ENCODE measurements around the gene P4HB.

The P4HB gene

GRCh38 chr17:81898029-81898866, 37.9 kb upstream of the P4HB start:
- no peak for DNase-seq (ENCODE audit: low read depth in 4 of 4, low spot score in 1 of 4)

GRCh38 chr17:81895400-81895799, 35.1 kb upstream of the P4HB start:
- DNase-seq (ENCODE audit: low read depth in 4 of 4, low spot score in 1 of 4), result no peak

- DNase-seq (ENCODE audit: low read depth in 4 of 4, low spot score in 1 of 4), result no peak
Measured at GRCh38 chr17:81891303-81891552, 30.9 kb upstream of the P4HB start.

- no peak for DNase-seq (ENCODE audit: low read depth in 4 of 4, low spot score in 1 of 4)
Measured at GRCh38 chr17:81890447-81891302, 30.3 kb upstream of the P4HB start.

DNA sequence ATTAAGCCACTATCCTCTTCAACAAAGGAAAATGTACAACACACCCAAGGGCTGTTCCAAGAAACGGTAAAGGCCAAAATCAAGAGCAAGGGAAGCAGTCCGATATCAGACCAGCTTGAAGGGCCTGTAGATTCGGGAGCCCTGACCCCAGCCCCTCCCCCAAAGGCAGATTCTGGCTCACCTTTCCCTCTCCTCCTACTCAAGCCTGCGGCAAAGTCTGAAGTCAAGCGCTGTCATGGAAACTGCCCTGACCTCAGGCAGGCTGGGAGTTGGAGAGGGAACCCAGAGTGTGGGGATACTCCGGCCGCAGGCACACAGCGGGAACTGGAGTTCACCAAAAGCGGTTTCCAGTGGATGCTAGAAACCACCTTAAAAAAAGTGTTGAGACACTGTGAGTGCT, 29.3 kb upstream of the P4HB start:
- no peak for DNase-seq (ENCODE audit: low read depth in 4 of 4, low spot score in 1 of 4)

DNA sequence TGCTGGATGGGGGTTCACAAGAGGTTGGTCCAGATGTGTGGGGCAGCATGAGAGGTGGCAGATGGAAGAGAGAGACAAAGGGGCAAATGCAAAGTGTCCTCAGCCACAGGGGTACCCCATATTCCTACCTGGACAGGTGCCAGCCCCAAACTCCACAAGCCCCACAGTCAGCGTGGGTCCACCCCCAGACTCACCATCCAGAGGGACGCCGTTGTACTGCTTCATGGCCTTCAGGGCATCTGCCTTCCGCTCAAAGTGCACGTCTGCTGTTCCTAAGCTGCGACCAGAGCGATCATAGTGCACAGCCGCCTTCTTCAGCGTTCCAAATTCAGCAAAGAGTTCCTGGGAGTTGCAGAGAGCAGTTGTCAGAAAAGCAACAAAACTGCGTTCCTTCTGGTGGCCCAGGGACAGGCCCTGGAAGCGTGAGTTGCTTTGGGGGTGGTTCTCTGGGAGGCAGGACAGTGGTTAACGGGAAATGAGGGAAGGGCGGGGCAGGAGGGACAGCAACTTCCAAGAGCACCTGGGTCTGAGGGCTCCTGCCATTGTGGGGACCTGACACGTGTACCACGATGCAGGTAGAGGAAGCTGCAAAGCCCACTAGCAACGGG, 28.8 kb upstream of the P4HB start:
- no peak for DNase-seq (ENCODE audit: low read depth in 4 of 4, low spot score in 1 of 4)

DNA sequence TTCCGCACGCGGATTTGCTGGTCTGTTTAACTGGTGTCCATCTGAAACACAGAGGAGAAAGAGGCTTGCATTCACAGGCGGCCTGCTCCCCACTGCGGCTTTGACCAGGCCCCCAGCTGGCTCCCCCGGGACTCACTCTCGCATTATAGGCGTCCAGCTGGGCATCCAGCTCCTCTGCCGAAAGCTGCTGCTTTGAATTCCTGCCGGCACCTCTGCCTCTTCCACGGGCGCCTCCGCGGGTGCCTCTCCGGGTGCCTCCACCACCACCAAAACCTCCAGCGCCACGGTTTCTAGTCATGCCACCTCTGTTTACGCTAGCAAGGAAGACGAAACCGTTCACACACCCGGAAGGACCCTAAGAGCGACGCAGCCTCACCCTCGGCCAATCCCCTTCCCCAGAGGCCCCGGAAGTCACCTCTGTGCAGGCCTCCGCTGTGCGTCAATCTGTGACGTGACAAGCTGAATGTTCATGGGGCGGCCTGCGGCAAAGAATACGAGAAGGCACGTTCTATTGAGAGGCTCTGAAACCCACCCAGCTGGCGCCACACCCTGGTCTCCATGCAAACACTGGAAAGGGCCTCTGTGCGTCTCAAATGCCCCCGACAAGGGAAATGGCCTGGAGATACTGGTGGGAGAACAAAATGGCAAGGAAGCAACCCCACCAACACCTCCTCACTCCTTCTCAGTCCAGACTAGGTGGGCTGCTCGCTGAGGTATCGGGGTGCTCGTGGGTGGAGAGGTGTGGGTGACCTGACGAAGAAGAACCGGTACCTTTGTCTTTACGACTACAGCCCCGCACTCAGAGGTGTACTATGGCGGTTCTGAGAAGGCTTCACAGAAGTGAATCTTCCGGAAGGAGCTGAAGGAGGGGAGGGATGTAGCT, 28.0 kb upstream of the P4HB start:
- no peak for DNase-seq (ENCODE audit: low read depth in 4 of 4, low spot score in 1 of 4)

DNA sequence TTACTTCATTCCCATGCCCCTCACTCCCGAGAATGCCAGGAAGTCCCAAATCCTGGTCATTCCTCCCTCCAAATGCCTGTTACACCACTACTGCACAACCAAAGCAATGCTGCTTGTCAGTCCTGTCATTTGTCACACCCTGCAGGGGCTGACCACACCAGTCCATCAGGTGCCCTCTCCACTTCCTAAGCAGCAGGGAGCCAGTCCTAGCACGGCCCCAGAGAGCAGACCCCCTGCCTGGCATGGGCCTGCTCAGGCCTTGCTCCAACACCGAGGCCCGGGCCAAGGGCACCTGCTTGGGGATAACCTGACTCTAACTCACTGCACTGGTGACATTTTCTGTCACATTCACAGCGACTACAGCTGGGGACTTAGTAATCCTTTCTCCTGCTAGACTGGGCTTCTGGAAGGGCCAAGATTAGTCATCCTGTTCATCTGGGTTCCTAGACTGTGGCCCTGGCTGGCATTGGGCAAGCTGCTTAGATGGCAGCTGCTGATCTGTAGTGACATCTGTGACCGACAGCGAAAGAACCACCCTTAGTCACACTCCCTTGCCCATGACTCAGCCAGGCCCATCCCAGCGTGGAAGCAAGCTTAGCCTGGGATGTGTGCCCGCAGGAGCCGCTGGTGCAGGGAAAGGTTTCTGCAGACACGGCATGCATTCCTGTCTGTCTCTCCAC, 25.7 kb upstream of the P4HB start:
- DNase-seq (ENCODE audit: low read depth in 4 of 4, low spot score in 1 of 4), result no peak

DNA sequence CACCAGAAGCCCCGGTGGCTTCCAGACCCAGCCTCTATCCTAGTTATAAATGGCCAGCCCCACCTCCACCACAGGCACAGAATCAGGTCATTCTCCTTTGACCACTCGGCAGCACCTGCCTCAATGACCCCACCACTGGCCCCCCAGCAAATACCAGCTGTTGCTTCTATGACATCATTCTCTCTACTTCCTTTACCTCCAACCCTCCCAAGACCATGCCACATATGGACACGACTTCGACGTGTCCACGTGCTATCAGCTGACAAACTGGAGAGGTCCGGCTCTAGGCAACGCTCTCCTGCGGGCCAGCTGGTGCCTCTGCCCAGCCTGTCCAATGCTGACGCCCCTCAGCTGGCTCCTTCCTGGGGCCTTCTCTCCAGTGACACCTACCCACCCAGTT, 25.1 kb upstream of the P4HB start:
- no peak for DNase-seq (ENCODE audit: low read depth in 4 of 4, low spot score in 1 of 4)

DNA sequence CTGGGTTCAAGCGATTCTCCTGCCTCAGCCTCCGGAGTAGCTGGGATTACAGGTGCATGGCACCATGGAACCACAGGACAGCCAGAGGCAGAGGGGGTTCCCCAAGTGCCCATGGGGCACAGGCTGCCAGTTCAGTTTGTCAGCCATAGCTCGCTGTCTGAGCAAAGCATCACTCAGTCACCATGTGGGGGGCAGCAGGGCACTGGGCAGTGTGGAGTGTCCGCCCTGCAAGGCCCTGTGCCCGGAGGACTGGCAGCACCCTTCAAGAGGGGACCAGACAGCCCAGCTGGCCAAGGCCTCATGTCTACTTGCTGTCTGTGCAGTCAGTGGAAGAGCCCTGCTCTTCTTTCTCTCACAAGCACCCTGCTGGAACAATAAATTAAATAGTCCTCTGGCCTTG, 24.6 kb upstream of the P4HB start:
- DNase-seq (ENCODE audit: low read depth in 4 of 4, low spot score in 1 of 4), result no peak

GRCh38 chr17:81884520-81884919, 24.2 kb upstream of the P4HB start:
- DNase-seq (ENCODE audit: low read depth in 4 of 4, low spot score in 1 of 4), result no peak

DNA sequence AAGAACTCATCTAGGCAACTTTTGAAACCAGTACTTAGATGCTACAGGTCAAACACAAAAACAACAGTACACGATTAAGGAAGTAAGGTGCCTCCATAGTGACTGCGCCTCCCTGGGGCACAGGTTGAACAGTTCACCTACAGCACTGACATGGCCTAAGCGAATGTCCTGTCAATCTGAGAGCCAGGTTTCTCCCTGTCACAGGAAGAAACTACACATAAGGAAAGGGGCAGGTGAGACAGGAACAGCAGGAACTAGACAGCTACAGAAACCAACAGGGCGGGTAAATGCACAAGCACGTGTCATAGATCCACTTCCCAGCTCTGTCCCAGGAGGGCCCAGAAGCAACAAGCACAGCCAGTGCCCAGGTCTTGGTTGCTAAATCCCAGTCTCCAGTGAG, 18.8 kb upstream of the P4HB start:
- DNase-seq (ENCODE audit: low read depth in 4 of 4, low spot score in 1 of 4), result no peak

GRCh38 chr17:81878294-81878693, 18.0 kb upstream of the P4HB start:
- no peak for DNase-seq (ENCODE audit: low read depth in 4 of 4, low spot score in 1 of 4)

- DNase-seq (ENCODE audit: low read depth in 4 of 4, low spot score in 1 of 4), result no peak
Measured at GRCh38 chr17:81877569-81877968, 17.2 kb upstream of the P4HB start.

- peak in 3 of 4 experiments; percentile 87 to 94 (median 94) for DNase-seq (ENCODE audit: low read depth in 4 of 4, low spot score in 1 of 4)
Measured at GRCh38 chr17:81871387-81872230, 11.3 kb upstream of the P4HB start.

GRCh38 chr17:81870981-81871386, 10.6 kb upstream of the P4HB start, which contains the start of gene ARHGDIA:
ARHGDIA (minus strand) TSS chr17:81871337; CDS start chr17:81869930, 1,407 bp downstream.
- peak in 1 of 4 experiments; percentile 91 for DNase-seq (ENCODE audit: low read depth in 4 of 4, low spot score in 1 of 4)

GRCh38 chr17:81870131-81870980, 10.0 kb upstream of the P4HB start:
- DNase-seq (ENCODE audit: low read depth in 4 of 4, low spot score in 1 of 4), result no peak

GRCh38 chr17:81869221-81870130, 9.1 kb upstream of the P4HB start:
- DNase-seq (ENCODE audit: low read depth in 4 of 4, low spot score in 1 of 4), result no peak
